NCI-H1105 treated with DMSO at 0.1 percent for 48 hours (cell line): ENCODE results near the gene CCDC73.
"Not testable (repeated sequence)": the region's sequence is repeated elsewhere in the genome, so short reads cannot be mapped to it uniquely, and the experiment has no call there.

ENCODE experiments used
- DNase-seq: peaks from one replicate; lab custom pipeline; 2025; lab: John Stamatoyannopoulos, UW

Gene CCDC73

DNA sequence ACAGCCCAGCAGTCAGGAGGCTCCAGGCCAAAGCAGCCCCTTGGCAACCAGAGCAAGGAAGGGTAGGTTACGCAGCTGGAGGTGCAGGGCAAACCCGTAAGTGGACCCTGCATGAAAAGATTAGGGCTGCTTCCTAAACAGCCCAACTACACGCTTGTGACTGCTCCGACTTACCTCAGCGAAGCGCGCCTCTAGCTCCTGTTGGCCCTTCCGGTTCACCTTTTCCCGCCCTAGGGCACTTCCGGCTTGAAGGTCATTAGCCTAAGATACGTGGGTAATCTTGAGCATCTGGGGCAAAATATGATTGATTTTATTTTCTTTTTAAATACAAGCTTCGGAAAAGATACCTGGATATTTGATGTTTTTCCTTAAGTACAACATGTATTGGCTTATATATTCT is at the start of gene CCDC73:
CCDC73 (minus strand) TSS at position 224 of the 400 bp plus-strand sequence. CDS start 34,419 bp downstream, outside the sequence.
- no peak for DNase-seq

DNA sequence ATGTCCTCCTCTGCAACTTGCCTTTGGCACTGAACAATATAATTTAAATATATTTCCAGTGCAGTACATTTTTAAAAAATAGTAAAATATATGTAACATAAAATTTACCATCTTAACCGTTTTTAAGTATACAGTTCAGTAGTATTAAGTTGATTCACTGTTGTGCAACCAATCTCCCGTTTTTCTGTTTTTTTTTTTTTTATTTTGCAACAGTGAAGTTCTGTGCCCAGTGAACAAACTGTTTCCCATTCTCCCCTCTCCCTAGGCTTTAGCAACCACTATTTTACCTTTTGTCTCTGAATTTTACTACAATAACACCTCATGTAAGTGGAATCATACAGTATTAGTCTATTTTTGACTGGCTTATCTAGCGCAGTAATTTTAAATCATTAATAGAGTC is 49.1 kb upstream of the CCDC73 start:
- DNase-seq: no peak

DNA sequence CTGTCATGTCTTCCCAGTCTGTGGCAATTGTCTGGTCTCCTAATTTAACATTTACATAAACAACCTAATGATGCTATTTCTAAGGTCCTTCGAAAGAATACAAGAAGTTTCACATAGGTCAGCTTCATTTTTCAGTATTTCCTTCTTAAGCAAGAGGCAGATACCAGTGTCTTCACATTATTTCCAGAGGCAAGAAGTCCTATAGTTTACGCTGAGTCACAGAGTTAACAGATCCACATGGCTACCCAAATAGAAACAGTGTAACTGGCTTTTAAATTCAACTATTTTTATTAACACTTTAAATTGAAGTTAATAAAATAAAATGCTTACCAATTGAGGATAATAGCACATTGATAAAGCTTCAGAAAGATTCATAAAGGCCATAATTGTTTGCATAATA is 46.1 kb upstream of the CCDC73 start:
- DNase-seq: no peak

DNA sequence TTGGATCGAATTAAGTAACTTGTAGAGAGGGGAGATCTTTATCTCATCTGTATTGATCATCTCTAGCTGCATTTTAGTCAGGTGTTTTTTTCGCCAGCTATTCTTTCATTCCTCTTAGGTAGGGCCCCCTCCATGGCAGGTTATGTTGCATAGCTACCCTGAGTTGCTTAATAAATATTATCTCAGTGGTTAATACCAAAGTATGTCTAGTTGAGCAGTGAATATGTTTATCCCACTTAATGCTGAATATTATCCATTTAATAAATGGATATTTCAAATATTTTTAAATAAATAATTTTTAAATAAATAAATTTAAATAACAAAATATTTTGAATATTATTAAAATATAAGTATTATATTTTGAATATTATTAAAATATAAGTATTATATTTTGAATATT is 44.8 kb upstream of the CCDC73 start:
- DNase-seq: no peak

DNA sequence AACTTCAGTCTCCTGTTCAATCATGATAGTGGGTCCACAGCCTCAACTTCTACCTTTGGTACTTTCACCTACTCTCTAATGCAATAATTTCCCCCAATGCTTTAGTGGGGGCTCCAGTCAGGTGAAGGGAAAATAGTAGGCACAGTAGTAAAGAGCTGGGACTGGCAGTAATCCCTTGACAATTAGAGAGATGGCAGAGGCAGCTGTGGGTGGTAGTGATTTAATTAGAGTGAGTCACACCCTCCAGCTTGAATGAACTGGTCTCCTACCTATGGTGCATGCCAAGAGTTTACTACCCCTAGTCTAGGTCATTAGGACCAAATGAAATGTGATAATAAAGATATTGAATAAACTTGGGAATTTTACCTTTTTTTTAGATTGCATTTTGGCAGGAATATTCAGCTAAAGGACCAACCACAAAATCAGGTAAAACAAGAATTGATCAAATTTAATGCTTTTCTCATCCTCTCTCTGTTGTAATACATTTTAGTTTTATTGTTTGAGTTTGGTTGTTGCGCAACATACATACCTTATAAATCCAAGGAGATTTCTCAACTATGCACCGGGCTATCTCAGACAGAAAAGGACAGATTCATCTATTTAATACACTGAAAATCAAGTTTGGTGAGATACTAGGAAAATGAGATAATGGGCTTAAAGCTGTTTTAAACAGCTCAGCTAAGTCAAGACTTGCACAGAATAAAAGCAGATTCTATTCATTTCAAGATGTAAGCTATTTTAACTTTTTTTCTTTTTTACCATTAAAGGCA is 44.2 kb upstream of the CCDC73 start:
- DNase-seq: peak; percentile 18

DNA sequence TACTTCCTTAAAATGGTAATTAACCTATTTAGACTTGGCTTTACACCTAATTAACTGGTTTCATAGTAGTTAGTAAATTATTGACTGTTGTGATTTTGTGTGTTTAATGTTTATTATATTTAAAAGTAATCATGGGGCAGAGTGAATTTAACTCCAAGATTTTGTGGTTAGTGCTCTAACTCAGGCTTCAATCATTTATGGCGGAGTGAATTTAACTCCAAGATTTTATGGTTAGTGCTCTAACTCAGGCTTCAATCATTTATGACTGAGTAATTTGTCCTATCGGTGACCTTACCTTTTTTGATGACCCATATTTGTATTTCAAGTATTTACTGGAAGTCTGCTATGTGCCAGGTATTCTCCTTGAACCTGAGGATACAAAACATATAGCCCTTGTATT is 42.5 kb upstream of the CCDC73 start:
- DNase-seq: no peak

DNA sequence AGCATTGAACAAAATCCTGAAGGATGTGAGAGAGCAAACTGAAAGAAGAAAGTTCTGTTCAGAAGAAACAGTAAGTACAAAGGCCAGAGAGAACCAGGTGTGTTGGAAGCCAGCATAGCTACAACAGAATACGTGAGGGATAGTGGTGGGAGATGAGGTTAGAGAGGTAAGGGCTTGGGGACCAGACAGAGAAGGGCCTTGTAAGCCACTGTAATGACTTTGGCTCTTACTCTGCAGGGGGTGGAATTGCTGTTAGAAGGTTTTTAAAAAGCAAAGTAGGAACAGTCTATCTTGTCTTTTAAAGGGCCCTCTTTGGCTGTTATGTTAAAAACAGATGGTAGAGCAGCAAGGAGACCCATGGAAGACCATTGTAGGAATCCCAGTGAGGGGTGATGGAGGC is 39.5 kb upstream of the CCDC73 start:
- no peak for DNase-seq

DNA sequence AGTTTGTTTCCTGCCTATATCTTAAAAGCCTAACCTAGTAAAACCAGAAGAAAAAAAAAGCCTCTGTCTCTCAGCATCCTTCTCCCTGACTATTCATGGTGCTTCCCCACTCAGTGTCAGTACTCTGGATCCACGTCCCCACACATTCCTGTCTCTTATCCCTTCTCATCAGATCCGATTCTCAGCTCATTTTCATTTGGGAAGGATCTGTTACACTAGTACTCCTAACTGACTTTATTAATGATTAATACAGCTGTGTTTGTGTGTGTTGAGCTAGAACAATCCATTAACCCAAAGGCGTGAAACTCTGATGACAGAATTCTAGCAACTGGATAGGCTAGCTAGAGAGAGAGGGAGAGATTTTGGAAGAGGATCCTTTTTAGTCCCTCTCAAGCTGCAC is 36.8 kb upstream of the CCDC73 start:
- no peak for DNase-seq

DNA sequence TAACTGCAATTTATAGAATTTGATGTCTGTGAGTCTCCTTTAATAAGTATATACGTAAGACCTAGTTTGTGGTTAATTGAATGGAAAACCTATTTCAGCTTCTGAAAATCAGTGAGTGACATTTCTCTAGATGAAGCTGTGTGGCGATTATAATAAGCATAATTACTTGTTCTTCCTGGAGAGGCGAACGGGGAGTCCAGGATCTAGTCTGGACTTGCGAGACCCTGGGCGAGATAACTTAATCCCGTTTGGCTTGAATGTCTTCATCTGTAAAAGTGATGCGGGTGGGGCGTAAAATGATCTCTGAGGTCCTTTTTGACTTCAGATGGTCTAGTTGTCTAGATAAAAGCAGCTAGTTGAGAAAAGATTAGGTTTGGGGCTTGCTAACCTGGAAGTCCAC is 36.3 kb upstream of the CCDC73 start:
- DNase-seq: peak; percentile 43

DNA sequence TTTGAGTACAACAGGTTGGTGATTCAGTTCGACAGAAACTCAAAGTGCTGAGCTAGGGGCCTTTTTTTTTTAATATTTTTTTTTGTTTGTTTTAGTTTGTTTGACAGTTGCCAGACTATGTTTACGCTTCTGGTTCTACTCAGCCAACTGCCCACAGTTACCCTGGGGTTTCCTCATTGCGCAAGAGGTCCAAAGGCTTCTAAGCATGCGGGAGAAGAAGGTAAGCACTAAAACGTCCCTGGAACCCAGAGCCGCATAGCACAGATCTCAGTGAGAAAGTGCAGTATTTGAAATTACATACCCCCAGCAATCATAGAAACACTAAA is 35.9 kb upstream of the CCDC73 start:
- peak; percentile 19 for DNase-seq

DNA sequence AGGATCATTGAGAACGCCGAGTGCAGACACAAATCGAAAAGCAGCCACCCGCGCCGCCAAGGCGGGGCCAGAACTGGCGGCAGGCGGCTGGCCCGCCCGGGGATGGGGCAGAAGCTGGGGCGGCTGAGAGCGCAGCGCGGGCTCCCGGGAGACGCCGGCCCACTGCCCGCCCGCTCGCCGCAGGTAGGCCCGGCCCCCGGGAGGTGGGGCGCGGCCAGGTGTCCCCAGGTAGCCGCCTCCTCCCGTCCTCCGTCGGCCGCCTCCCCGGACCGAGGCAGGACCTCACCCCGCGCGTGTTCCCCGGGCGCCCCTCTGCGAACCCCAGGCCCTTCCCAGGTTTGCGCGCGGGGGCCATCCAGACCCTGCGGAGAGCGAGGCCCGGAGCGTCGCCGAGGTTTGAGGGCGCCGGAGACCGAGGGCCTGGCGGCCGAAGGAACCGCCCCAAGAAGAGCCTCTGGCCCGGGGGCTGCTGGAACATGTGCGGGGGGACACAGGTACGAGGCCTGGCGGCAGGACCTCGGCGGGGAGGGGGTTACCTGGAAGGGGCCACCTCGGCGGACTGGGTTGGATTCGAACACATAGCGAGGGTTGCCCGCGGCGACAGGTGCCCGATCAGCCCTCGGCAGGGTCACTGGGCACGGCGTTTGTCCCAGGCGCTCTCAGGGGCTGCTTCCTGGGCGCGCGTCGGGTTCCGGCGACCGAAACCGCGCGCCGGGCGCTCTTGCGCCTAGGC is 35.4 kb upstream of the CCDC73 start, which contains the start of gene PRRG4:
PRRG4 (plus strand) TSS at position 248 of the 733 bp plus-strand sequence. CDS start 603 bp downstream, outside the sequence.
- DNase-seq: peak; percentile 55

DNA sequence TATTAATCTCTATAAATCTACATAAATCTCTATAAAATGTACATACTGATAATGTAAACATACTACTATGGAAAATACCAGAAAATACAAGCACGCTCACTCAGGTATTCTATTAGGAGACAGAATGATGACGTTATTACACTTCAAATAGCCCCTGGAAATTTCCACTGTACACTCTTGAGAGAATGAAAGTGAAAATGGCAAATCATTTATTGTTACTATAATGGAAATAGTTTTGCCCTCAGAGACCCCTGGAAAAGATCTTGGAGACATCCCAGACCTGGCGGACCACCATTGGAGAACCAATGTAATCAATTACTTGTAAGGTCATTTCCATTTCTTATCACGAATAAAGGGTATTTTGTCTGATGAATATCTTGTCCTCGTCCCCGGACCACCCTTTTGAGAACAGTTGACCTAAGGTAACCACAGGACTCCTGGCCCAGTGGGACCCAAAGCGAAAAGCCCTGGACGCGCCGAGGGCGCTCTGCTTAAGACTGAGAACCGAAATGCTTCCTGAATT is 34.8 kb upstream of the CCDC73 start:
- DNase-seq: no peak

DNA sequence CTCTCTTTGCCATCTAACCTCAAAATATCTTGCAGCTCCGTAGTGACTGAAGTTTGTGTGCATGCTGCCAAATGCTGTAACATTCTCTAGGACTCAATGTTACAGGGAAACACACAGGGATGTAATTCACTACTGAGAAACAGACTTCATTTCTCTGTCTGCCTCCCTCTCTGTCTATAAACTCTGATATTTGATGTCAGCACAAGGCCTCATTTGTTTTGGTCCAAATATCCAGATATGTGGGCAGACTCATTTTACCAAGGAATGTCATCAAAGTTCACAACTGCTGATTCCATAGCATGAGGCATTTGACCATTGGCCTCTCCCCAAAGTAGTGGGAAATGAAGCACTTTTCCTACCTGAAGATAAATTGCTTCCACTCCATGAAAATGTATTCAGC is 32.8 kb upstream of the CCDC73 start:
- DNase-seq: no peak

DNA sequence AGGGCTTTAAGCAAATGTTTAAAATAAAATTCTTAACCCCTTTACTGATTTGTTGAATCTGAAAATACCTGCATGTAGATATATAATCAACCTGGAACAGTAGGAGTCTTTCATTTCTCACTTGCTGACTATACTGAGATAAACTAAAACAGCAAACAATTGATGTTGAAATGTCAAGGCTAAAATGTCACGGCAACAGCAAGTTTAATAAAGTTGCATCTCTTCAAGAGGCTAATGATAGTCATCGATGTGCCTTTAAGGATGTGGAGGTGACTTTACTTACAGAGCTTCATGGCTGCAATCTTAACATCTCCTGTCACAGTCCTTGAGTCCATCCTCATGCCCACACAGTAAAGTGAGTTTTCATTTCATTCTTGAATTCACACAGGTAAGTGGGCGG is 31.7 kb upstream of the CCDC73 start:
- no peak for DNase-seq

DNA sequence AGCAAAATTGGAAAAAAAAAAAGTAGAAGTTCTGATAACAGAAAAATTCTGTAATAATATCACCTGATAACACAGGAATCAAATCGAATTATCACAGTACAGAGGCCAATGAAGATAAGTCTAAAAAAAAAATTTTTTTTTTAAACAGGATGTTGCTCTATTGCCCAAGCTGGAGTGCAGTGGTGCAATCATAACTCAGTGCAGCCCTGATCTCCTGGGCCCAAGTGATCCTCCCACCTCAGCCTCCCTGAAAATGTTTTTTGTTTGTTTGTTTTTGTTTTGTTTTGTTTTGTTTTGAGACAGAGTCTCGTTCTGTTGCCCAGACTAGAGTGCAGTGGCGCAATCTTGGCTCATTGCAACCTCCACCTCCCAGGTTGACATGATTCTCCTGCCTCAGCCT is 29.2 kb upstream of the CCDC73 start:
- DNase-seq: not testable (repeated sequence)

DNA sequence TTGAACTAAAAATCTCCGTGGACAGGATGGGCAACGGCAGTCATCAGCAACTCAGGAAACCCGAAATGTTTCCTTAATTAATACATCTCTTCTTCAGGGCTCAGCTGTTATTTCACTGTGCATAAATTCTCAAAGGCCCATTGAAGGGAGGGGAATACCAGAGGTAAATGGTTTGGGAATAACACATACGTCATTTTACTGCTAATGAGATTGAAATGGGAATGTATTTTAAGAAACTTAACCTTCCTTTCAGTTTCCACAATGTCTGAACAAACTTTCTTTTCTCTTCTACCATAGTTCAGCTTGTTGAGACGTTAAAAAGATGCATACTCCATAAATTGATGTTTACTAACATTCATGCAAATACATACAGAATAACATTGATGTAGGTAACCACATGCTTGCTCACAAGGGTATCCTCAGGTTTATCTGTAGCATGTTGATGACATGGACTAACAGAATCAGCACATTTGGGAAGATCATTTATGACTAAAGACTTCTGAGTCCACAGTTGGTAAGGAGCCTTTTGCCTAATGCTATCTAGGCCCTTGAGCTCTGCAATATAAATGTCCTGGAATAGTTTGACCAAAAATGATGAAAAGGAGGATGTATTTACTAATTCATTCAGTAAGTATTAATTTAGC is 27.6 kb upstream of the CCDC73 start:
- no peak for DNase-seq

DNA sequence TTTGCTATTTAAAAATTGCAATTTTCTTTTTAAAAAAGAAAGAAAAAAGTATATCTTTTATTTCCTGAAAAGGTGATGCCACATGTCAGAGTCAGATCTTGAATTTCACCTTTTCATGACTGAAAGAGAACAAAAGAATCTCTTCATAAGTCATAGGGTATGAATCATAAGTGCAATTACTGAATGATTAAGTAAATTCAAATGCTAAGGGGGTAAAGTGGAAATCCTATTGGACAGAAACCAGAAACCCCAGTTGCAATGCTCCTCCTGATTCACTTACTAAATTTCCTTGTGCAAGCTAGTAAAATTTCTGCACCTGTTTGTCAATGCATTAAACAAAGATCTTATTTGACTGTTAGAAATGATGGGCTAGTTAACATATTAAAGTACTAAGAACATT is 27.1 kb upstream of the CCDC73 start:
- no peak for DNase-seq

DNA sequence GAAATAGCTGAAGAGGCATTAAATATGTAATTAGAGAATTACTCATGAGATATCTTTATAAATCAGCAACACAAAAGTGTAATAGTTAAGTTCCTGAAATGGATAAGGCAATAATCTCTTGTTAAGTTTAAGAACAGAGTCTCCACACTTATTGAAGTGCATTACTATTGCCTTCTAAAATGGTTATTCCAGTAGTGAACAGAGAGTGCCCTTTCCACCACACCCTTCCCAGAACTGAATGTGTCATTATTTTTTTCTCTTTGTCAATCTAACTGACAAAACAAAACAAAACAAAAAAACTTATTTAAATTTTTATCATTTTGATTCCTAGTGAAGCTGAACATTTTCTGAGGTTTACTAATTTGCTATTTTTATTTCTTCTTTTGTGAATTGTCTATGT is 26.0 kb upstream of the CCDC73 start:
- DNase-seq: no peak

DNA sequence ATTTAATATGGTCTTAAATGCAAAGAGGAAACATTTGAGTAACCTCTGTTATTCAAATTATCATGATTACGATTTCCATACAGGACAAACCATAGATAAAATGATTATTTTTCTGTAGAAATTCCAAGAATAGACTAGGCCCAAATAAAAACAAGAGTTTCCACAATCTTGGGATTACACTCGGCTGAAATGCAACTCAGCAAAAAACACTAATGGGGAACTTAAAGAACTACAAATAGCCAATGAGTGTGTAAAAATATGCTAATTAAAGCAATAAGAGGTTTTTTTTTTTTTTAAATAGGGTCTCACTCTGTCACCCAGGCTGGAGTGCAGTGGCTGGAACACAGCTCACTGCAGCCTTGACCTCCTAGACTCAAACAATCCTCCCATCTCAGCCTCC is 24.7 kb upstream of the CCDC73 start:
- DNase-seq: no peak

DNA sequence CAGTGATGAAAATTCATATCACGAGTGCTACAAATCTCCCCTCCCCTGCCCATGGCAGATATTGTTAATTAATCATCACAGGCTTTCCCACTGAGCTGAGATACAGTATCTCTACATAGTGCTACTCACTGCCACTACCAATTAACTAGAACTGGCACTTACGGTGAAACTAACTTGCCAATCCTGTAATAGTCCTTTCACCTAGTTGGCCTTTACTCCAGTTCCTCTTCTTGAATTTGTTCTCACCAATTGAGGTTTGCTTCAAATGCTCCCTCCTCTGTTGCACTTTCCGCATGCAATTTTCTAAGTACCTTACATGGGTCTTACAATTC is 23.4 kb upstream of the CCDC73 start:
- DNase-seq: no peak

DNA sequence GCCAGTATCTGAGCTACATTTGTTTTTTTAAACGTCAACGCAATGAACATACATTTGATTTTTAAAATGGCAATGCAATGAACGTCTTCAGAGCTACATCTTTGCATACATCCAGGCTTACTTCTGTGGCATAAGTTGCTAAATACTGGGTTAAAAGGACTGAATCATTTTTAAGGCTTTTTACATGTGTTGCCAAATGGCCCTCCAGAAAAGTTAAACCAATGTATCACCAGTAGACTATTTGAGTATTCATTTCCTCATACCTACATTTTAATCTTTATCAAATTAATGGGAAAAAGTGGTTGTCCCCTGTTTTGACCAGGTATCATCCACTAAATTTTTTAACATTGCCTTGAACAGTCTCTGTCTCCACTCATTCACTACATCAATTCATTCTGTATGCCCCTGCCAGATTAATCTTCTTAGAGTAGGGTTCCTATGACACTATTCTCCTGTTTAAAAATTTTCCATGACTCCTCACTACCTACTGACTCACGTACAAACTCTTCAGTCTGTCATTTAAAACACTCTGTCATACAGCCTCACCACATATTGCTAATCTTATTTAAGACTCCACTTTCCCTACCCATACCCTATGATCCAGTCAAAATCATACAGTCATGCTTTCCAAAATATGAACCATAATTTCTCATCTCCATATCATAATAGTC is 22.9 kb upstream of the CCDC73 start:
- DNase-seq: no peak

DNA sequence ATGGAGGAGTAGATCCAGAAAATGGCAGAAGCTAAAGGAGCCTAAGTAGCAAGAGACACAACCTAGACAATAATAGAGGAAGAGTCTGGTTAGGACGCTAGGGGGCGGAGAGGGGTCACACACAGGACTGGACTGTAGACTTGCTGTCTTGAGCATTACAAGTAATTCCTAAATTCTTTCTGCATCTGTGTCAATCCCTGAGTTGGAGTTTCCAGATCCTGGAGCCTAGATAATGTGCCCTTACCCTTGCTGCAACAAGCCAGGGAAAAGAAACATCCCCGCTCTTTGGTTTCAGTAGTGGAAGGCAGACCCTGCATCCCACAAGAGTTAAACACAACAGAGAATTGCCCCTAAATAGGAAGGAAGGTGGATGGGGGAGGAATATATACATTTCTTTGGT is 14.9 kb upstream of the CCDC73 start:
- DNase-seq: peak; percentile 67

DNA sequence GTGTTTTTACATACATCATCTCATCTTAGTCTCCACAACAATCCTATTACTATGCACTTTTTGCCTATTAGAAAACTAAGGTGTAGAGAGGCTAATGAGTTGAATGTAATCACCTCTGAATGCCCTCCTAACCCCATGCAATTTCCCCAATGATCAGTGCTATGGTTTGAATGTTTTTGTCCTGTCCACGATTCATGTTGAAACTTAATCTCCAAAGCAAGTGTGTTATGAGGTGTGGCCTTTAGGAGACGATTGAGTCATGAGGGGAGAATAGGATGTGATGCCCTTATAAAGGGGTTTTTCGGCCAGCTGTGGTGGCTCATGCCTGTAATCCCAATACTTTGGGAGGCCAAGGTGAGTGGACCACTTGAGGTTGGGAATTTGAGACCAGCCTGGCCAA is 2.0 kb upstream of the CCDC73 start:
- DNase-seq: no peak
